ENCODE measurements around the gene TMEM132A.
A peak's percentile ranks its signal among the peaks of the same experiment; 100 is the strongest.

DNA sequence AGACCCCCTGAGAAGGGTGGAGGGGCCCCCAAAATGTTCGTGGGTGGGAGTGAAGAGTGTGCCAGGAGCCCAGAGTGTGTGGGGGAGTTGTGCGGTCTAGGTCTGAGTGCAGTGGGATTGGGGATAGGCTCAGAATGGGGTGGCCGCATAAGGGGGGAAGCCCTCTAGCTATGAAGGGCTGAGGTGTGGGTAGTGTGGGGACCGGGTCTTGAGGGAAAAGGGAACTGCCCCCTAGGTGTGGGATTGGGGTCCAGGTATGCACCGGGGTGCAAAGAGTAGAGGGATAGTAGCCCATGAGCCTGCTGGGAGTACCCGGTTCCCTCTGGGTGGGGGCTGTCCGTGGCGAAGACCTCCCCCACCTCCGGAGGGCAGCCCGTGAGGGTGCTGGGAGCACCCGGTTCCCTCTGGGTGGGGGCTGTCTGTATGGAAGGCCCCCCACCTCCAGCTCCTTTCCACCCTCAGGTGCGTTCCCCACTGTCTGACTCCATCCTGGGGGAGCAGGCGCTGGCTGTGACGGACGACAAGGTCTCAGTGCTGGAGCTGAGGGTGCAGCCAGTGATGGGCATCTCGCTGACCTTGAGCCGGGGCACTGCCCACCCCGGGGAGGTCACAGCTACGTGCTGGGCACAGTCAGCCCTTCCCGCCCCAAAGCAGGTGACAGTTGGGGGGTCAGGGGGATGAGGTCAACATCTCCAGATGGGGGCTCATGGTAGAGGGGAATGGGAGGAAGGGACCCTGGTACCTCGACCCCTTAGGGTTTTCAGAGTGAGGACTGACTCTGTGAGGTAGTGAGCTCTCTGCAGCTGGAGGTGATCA is 10.7 kb downstream of the TMEM132A start:
- TF ChIP-seq, protein P1, sequence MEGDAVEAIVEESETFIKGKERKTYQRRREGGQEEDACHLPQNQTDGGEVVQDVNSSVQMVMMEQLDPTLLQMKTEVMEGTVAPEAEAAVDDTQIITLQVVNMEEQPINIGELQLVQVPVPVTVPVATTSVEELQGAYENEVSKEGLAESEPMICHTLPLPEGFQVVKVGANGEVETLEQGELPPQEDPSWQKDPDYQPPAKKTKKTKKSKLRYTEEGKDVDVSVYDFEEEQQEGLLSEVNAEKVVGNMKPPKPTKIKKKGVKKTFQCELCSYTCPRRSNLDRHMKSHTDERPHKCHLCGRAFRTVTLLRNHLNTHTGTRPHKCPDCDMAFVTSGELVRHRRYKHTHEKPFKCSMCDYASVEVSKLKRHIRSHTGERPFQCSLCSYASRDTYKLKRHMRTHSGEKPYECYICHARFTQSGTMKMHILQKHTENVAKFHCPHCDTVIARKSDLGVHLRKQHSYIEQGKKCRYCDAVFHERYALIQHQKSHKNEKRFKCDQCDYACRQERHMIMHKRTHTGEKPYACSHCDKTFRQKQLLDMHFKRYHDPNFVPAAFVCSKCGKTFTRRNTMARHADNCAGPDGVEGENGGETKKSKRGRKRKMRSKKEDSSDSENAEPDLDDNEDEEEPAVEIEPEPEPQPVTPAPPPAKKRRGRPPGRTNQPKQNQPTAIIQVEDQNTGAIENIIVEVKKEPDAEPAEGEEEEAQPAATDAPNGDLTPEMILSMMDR (IDR thresholded peaks at IDR 0.05) = no peak
- peak in 1 of 4 donors; percentile 18 for TF ChIP-seq POLR2AphosphoS5 (IDR thresholded peaks at IDR 0.05)

All from sigmoid colon (tissue), 4 donors.